ENCODE measurements around the gene EFCAB13. TPM values are rescaled to one million over a fixed set of nuclear protein-coding genes. Genes with fewer than 3 reads are reported as not detected.

Gene EFCAB13
- 0.39 and 0.62 TPM in 2 replicates for total RNA-seq

GRCh38 chr17:47323382-47324223, at the start of gene EFCAB13:
Gene EFCAB13 (plus strand): TSS chr17:47323955. CDS start chr17:47328354, 4,399 bp downstream.

Other genes with a start within 250 kb of the EFCAB13 start
- 48.9 and 58.1 TPM in 2 replicates for gene CDC27, start 134.7 kb upstream of the EFCAB13 start, total RNA-seq
- gene MYL4, start 114.6 kb upstream of the EFCAB13 start, total RNA-seq, result 0.37 TPM in 1 of 2 replicates, not detected in the other
- gene ITGB3, start 70.1 kb upstream of the EFCAB13 start, total RNA-seq, result 2.6 and 3.9 TPM in 2 replicates
- 72.3 and 102 TPM in 2 replicates for gene NPEPPS, start 207.2 kb downstream of the EFCAB13 start, total RNA-seq

Data from cardiac ventricle fibroblast (primary cell).